Cardiac muscle cell (in vitro differentiated cells and primary cell): ENCODE measurements around the gene TRIM41. TPM values are rescaled to one million over a fixed set of nuclear protein-coding genes. Genes with fewer than 3 reads are reported as not detected.
A peak's percentile ranks its signal among the peaks of the same experiment; 100 is the strongest.
"Not testable (repeated sequence)": the region's sequence is repeated elsewhere in the genome, so short reads cannot be mapped to it uniquely, and the experiment has no call there.

ENCODE experiments used
- DNase-seq, 2 donors: peaks; one replicate each; pipeline versions ENCODE4 v3.0.0 to v3.0.0-alpha.2; 2010 to 2017; ENCODE audit warnings: low read depth in 1 of 2, low spot score in 1 of 2
- H3K27ac ChIP-seq: fragments of 200-600 bp; sonication (generic); 2 replicates; pipeline ENCODE4 v1.5.1; 2016
- H3K27me3 ChIP-seq: fragments of 200-600 bp; sonication (generic); 2 replicates; pipeline ENCODE4 v1.6.0; 2016; ENCODE audit warnings: control low read depth
- H3K36me3 ChIP-seq: fragments of 200-600 bp; sonication (generic); 2 replicates; pipeline ENCODE4 v1.5.1; 2016; ENCODE audit warnings: control low read depth
- H3K4me1 ChIP-seq: fragments of 200-600 bp; sonication (generic); 2 replicates; pipeline ENCODE4 v1.8.1; 2017; ENCODE audit warnings: low read depth, mild to moderate bottlenecking, mixed run types
- H3K4me3 ChIP-seq: fragments of 200-600 bp; sonication (generic); 2 replicates; pipeline ENCODE4 v1.5.1; 2016; ENCODE audit warnings: mild to moderate bottlenecking
- H3K9me3 ChIP-seq: fragments of 200-600 bp; sonication (generic); 2 replicates; pipeline ENCODE4 v1.5.1; 2017; ENCODE audit warnings: low read depth, mild to moderate bottlenecking, control low read depth
- CTCF ChIP-seq: IDR thresholded peaks from 2 replicates; pipeline ENCODE4 v1.5.1; 2012; ENCODE audit warnings: low read depth, mild to moderate bottlenecking, low read length
- polyA plus RNA-seq: library from polyadenylated mRNA; unstranded; fragments of >200 nt; fragmentation: Nextera tagmentation; extraction: Ambion mirVana; gene quantifications from 2 replicates; pipeline ENCODE4 v1.2.1, GENCODE V29; 2016
- total RNA-seq: library from RNA; depleted of rRNA; stranded (reverse); fragments of >200 nt; gene quantifications from 2 replicates; pipeline ENCODE4 v1.2.3, GENCODE V29; 2016

The TRIM41 gene
- total RNA-seq (29.4 and 30.1 TPM in 2 replicates), polyA plus RNA-seq (3.4 and 5.4 TPM in 2 replicates)

- DNase-seq: peak; percentile 98 to 99
- H3K4me1 ChIP-seq: no peaks in the 10 kb centered on the region
- no peaks in the 10 kb centered on the region for H3K36me3 ChIP-seq
- TF ChIP-seq CTCF: no peak
- peak within 1 kb of the TSS; percentile 80 for H3K4me3 ChIP-seq
- H3K27me3 ChIP-seq: no peaks in the 10 kb centered on the region
- H3K27ac ChIP-seq: peak within 1 kb of the TSS; percentile 85
- no peaks in the 10 kb centered on the region for H3K9me3 ChIP-seq
These were observed at the start of gene TRIM41 for GRCh38 chr5:181223058-181223728. TSS of gene TRIM41 (plus strand) at chr5:181223281. CDS start at chr5:181224000, 719 bp downstream.

- no peak overlapping the region for H3K27ac ChIP-seq
- H3K27me3 ChIP-seq: peaks cover 70% of the 10 kb centered on the region
- no peak overlapping the region for H3K4me3 ChIP-seq
- H3K9me3 ChIP-seq: no peaks in the 10 kb centered on the region
- no peak for TF ChIP-seq CTCF
- peaks cover 4% of the 10 kb centered on the region for H3K4me1 ChIP-seq
- H3K36me3 ChIP-seq: no peaks in the 10 kb centered on the region
- peak in 1 of 2 donors; percentile 35 for DNase-seq
These were observed 49.4 kb upstream of the TRIM41 start for GRCh38 chr5:181173420-181174342.

GRCh38 chr5:181176254-181176952 lies 46.7 kb upstream of the TRIM41 start:
- Histone ChIP-seq H3K27me3 (peaks cover 43% of the 10 kb centered on the region), H3K4me3 (no peak overlapping the region), H3K36me3 (no peaks in the 10 kb centered on the region), H3K27ac (no peak overlapping the region), H3K4me1 (no peaks in the 10 kb centered on the region), H3K9me3 (no peaks in the 10 kb centered on the region)
- TF ChIP-seq CTCF: no peak
- DNase-seq: no peak

- DNase-seq, H3K9me3 ChIP-seq, H3K27ac ChIP-seq, H3K4me3 ChIP-seq, H3K36me3 ChIP-seq, H3K4me1 ChIP-seq: not testable (repeated sequence)
- peaks cover 32% of the 10 kb centered on the region for H3K27me3 ChIP-seq
These were observed 45.5 kb upstream of the TRIM41 start for GRCh38 chr5:181177559-181177958.

GRCh38 chr5:181181650-181182565 lies 41.2 kb upstream of the TRIM41 start:
- no peaks in the 10 kb centered on the region for H3K9me3 ChIP-seq
- peaks cover under 1% of the 10 kb centered on the region for H3K27me3 ChIP-seq
- H3K27ac ChIP-seq: no peak overlapping the region
- peak; percentile 83 to 84 for DNase-seq
- no peak overlapping the region for H3K4me3 ChIP-seq
- peak; percentile 84 for TF ChIP-seq CTCF
- no peaks in the 10 kb centered on the region for H3K4me1 ChIP-seq
- H3K36me3 ChIP-seq: no peaks in the 10 kb centered on the region
